A549 treated with dexamethasone at 1 μM for 4 hours (cell line): Measurements from ENCODE around the gene SRD5A1. TPM values are rescaled to one million over a fixed set of nuclear protein-coding genes. Genes with fewer than 3 reads are reported as not detected.

Experiments
- total RNA-seq: library from RNA; stranded (reverse); fragments of 200-300 nt; extraction: Qiagen RNA extraction; gene quantifications from 5 replicates; pipeline ENCODE4 v1.2.3, GENCODE V29; 2022

The SRD5A1 gene
- total RNA-seq, result 18.7 to 29.0 TPM (median 27.7 TPM) in 5 replicates

GRCh38 chr5:6632888-6633468 lies at the start of gene SRD5A1, which contains the start of gene NSUN2:
Gene SRD5A1 (plus strand): TSS chr5:6633440. CDS start chr5:6633577, 137 bp downstream.
Gene NSUN2 (minus strand): TSS chr5:6633044. CDS start chr5:6632979, 65 bp downstream.

GRCh38 chr5:6713274-6714225 lies 80.3 kb downstream of the SRD5A1 start, which contains the start of gene TENT4A:
Gene TENT4A (plus strand): TSS chr5:6713432. CDS start chr5:6713984, 552 bp downstream.

Other genes starting within 250 kb of the SRD5A1 start
- 1.9 to 2.4 TPM (median 2.1 TPM) in 5 replicates for gene UBE2QL1, start 184.6 kb upstream of the SRD5A1 start, total RNA-seq
- gene NSUN2, start 396 bp upstream of the SRD5A1 start, total RNA-seq, result 89.5 to 98.4 TPM (median 91.6 TPM) in 5 replicates
- 17.2 to 27.7 TPM (median 23.9 TPM) in 5 replicates for gene TENT4A, start 80.0 kb downstream of the SRD5A1 start, total RNA-seq